Left ventricle myocardium superior (tissue), 1 donor: ENCODE measurements around the gene SRP68. TPM values are rescaled to one million over a fixed set of nuclear protein-coding genes. Genes with fewer than 3 reads are reported as not detected.
"Not testable (repeated sequence)": the region's sequence is repeated elsewhere in the genome, so short reads cannot be mapped to it uniquely, and the experiment has no call there.

Experiments
- ATAC-seq: fragments of 200-7000 bp; cut with Tn5 transposase; one replicate; pipeline ENCODE4 v1.9.1; 2020; ENCODE audit warnings: mild to moderate bottlenecking, moderate library complexity
- DNase-seq: peaks from one replicate; pipeline ENCODE4 v3.0.0-alpha.2; 2020
- intact Hi-C: fragments of 100-400 bp; cut with micrococcal nuclease; formaldehyde crosslinking; loops from one replicate; pipeline ENCODE4 v1.11.0; 2022
- total RNA-seq: library from RNA; stranded (reverse); fragmentation: NEBNext Ultra II Directional; extraction: Animal tissue kit (Norgen Biotek cat#: 25700); gene quantifications from one replicate; pipeline ENCODE4 v1.2.1, GENCODE V29; 2021
- donor health status: DM: no; HTN: yes; CAD: no; lungs with severe emphysema.

SRP68 gene
- total RNA-seq, 1 donor from 2014 or later, result 66.1 TPM

DNA sequence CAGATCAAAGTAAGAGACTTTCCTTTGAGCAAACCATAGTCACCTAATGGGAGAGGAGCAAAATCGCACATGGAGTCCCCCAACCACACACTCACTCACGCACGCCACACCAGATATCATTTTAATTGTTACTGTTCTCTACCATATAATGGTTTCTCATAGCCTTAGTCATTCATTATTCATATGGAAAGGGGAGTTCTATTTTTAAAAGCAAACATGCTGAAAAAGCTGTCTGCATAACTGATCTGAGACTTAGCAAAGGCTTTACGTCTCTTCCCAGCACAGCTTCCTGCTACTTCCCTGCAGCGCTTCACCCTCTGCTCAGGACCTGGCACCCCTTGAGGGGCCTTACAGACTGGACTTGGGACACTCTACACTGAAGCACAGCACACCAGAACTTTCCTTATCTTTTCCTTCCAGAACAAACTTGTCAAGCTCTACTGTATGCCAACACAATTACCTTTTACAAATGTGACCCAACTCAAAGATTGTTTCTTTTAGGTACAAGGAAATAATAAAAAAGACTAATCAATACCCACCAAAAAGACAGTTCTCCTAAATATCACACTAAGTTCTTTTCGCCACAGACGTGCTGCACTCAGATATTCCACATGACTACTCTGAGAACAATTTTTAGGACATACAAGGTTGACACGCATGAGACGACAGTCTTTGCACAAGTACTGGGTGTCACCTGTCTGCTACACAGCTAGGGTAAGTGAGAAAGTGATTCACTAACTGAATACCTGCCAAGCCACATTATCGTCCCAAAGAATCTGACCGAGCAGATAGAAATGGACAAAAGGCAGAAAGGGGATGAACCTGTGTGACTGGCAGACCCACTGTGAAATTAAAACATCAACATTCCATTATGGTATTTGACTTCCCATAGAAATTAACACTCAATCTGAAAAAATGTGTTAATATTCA lies 21.5 kb downstream of the SRP68 start:
- intact Hi-C loops, result no loop called here
- DNase-seq, result no peak
- peak; percentile 18 for ATAC-seq

DNA sequence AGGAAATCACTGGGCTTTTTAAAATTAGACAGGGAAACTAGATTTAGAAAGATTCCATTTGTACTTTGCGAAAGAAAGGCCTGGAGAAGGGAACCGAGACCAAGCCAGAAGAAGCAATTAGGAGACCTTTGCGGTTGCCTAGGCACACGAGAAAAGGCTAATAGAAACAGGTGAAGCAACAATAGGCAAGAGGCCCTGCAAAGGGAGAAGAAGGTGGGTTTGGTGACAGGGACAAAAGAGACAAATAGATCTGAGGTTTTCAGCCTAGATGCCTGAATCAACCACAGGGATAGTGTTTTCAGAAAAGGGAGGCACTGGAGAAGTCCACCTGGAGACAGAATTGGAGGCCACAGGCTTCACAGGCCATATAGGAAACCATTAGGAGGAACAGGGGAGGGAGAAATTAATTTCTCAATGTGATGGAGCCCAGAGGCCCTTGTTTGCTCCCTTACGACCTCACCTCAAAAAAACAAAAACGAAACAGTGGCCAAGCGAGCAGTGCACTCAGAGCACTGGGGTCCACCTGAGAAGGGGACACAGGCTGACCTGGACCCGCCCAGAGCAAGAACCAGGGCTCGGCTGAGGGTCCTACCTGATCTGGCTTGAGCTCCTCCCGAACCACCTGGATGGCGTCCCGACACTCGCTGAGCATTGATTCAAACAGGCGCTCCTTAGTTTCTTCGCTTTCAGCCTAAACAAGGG lies 22.3 kb downstream of the SRP68 start:
- DNase-seq (no peak), ATAC-seq (no peak)
- intact Hi-C loops, result no loop called here

DNA sequence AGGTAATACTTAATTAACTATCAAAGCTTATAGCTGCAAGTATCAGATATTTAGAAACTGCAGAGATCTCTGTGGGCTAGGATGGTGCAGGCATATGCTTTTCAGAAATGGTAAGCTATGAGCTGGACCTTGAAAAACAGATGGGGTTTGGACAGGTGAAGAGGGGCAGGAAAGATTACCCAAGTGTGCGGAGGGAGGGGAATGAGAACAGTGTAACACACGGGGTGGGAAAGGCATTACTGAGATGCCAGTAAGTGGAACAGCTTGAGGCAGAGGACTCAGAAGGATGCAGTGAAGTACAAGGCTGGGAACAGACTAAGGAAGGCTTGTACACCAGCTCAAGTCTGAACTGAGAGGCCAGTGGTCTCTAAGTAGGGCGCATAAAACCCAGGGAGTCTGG lies 23.1 kb downstream of the SRP68 start:
- ATAC-seq (no peak), DNase-seq (no peak)
- intact Hi-C loops, result no loop called here

DNA sequence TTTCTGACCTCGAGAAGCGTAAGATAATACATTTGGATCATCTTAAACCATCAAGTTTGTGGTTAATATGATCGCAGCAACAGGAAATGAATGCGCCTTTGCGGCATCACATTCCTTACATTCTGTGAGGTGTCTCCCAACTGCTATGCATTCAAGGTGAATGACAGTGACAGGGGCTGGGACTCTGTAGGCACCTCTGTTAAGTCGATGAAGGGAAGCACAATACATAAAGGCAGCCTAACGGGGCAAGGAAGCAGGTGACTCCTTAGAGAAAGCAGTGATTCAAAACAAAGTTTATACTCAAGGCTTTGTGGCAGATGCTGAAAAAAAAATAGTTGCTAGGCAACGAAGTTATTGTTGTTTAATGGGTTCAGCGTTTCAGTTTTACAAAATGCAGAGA lies 23.6 kb downstream of the SRP68 start:
- no peak for DNase-seq
- no peak for ATAC-seq
- intact Hi-C loops, result no loop called here

DNA sequence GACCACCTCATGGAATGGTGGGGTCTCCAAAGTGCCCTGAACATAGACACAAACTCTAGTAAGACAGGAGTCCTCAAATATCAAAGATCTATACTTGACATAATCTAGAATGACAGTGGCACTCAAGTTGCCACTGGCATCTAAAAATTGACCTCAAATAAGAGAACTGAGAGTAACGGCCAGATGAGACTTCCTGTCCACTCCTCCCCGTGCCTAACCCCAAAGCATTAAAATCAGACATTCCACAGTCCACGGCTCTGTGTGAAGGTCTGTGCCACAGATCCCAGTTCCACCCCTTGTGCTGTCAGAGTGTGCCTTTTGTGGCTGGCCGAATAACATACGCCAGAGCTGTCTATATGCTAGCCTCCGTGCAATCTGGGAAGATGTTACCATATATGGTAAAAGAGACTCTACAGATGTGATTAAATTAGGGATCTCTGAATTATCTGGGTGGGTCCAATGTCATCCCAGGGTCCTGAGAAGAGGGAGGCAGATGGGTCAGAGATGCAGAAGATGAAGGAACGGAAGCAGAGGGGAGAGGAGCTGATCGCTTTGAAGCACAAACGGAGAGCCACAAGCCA lies 24.2 kb downstream of the SRP68 start:
- intact Hi-C loops, result no loop called here
- DNase-seq (no peak), ATAC-seq (no peak)

DNA sequence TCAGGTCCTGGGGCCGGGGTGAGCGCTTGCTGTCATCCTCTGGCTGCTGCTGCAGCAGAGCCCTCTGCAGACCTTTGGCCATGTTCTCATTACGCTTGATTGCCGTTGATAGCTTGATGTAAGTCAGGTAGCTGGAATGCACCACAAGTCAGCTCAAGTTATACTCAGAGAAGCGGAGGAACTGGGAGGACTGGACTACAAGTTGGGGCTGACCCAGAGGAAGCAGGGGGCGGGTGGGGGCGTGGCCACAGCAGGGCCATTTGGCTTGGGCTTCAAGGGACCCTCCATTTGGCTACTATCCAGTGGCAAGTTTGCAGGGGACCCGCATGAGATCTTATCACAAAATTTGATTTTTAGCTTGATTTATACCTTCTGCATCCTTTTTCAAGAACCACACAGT lies 26.3 kb downstream of the SRP68 start:
- intact Hi-C loops, result no loop called here
- DNase-seq (no peak), ATAC-seq (no peak)

DNA sequence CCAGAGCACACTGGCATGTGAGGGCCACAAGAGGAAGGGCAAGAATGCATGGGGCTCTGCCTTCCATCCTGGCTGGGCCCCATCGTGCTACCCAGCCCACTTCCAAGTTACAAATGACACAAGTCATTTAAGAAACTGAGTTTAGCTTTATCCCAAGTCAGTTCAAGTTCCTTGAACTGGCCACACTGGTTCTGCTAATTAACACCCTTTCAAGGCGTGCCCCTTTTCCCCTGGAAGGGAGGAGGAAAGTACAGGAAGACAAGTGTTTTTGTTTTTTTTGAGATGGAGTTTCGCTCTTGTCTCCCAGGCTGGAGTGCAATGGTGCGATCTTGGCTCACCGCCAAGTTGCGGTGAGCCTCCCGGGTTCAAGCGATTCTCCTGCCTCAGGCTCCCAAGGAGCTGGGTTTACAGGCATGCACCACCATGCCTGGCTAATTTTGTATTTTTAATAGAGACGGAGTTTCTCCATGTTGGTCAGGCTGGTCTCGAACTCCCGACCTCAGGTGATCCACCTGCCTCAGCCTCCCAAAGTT lies 27.8 kb downstream of the SRP68 start:
- ATAC-seq, intact Hi-C loops: not testable (repeated sequence)

DNA sequence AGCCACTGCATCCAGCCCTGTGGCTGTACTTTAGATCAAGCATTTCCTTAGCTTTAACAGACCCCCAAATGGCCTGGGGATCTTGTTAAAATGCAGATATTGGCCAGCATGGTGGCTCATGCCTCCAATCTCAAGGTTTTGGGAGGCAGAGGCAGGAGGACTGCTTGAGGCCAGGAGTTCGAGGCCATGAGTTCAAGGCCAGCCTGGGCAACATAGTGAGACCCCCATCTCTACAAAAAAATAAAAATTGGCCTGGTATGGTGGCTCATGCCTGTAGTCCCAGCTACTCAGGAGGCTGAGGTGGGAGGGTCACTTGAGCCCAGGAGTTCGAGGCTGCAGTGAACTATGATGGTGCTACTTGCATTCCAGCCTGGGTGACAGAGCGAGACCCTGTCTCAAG lies 29.4 kb downstream of the SRP68 start:
- DNase-seq, ATAC-seq, intact Hi-C loops: not testable (repeated sequence)

More for the DNA sequence above, 27.8 kb downstream of the SRP68 start:
- DNase-seq, result not testable (repeated sequence)

DNA sequence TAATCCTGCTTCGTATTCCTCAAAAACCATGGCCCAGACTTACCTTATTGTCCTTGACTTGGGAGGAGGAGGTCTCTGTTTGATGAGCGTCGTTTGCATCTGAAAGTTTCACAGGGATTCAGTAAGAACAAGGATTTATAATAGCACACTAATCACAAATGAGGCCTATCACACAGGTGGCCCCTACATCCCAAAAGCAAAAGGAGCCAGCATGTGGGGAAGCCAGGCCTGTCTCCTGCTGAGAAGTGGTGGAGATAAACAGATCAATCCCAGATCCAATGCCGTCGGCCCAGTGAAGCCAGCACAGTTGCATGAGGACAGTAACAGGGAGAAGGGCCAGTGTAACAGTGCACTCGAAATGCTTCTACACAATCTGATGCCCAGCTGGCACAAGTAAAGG lies 31.9 kb downstream of the SRP68 start:
- intact Hi-C loops, result no loop called here
- ATAC-seq (no peak), DNase-seq (no peak)

DNA sequence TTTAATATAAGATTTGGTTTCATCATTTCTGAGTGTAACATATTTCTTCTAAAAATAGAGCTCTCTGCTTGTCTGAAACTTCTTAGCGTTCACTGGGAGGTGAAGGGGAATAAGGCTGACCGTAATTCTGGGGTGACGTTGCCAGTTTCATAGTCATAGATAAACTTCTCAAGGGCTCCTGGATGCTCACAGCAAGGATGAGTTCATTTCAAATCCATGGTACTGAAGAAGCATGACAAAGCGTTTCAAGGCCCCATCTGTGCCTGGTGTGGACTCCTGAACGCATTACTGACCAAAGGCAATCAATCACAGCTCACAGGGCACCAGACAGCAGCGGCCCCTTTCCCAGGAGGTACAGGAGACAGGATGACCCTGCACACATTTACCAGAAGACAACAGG lies 33.2 kb downstream of the SRP68 start:
- ATAC-seq, result no peak
- intact Hi-C loops, result no loop called here

DNA sequence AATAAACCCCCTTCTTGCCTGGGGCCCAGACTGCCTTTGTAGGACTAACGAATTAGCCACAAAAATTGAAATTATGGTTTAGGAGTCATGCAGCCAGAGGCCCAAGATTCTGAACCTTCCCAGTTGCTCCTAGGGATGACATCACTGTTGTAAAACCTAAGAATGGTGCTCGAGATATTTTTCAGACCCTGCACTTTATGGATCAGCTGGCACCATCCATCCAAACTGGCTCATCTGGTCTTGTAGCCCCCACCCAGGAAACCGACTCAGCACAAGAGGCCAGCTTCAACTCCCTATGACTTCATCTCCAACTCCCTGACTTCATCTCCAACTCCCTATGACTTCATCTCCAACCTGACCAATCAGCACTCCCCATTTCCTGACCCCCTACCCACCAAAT lies 34.3 kb downstream of the SRP68 start:
- ATAC-seq (no peak), DNase-seq (no peak)
- intact Hi-C loops, result no loop called here

More for the DNA sequence above, 33.2 kb downstream of the SRP68 start:
- no peak for DNase-seq

DNA sequence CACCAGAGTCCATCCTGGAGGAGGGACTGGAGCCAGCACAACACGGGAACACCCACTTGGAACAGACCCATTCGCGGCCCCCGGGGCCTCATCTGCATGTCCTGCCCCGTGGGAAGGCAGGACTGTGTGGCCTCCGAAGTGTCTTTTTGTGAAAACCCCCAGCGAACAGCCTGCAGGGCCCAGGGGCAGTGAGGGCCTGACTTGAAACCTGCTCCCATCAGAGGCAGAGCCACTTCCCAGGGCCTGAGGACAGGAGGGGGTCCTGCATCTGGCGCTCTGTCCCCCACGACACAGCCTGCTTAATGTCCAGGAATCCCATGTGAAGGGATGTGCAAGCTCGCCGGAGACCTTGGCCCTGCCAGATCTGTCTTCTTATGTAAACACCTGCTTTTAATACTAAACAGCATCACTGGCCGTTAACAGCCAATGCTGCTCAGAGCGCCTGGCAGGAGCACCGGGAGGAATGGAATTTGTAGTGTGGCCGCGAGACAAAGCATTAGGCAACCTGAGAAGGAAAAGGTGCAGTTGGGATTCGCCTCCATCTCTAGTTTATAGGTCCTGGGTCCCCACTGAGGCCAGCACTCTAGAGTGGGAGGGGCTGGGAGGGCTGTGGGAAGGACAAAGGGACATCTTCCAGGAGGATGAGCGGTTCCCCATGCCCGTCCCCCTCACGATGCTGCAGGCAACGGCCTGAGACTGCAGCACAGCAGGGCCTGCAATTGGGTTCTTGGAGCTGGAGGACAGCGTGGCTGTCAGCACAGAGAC lies 35.6 kb downstream of the SRP68 start:
- peak; percentile 48 for ATAC-seq
- intact Hi-C loops, result no loop called here
- DNase-seq, result no peak

DNA sequence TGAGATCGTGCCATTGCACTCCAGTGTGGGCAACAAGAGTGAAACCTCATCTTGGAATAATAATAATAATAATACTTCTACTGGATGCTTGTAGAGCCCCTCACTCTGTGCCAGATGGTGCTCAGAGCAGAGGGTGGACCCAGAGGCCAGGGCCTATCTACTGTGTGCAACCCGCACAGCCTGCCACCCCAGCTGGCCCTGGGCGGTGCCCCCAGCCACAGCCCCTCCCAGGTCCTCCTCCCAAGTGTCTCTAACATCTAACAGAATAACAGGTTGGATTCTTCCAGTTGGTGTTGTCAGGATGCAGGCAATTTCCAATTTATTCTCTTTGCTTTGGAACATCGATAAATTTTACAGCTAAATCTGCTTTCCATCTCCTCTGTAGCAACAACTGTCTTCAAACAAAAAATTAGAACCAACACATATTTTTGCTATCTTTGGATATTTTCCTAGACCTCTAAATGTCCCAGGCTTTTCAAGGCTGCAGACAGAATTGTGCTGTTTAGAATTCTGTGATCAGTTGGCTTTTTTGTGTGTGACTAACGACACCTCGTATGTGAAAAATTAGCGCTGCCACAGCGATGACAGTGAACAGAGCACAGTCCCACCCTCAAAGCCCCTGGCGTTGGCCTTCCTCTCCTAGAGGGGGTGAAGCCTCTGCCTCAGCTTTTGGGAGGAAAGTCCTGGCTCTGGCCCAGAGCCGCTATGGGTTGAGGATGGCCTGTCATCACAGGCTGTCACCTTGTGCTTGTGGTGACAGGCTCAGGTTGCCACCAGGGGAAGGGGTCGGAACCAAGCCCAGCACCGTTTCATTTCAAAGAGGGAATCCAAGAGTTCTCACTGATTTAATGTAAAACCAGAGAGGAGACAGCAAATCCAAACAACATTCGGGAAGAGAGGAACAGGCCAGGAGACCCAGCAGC lies 37.6 kb downstream of the SRP68 start:
- ATAC-seq (no peak), DNase-seq (peak; percentile 10)
- intact Hi-C loops, result no loop called here

DNA sequence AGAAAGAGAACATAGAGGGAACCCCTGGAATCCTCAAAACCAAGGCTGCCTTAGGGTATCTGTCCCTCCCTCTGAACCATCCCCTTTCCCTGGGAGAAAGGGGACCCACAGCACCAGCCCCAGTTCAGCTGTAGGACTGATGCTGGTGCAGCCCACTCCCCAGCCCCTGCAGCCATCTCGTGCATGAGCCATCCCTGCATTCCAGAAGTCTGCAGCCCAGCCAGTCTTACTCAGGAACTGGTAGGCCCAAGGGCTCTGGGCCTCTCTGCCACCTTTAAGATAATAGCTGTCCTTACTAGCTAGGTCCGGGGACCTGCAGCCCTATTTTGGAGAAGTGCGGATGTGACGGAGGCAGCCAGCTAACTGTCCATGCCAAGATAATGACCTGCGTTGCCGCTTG lies 39.2 kb downstream of the SRP68 start:
- no peak for ATAC-seq
- peak; percentile 4 for DNase-seq
- intact Hi-C loops, result no loop called here

DNA sequence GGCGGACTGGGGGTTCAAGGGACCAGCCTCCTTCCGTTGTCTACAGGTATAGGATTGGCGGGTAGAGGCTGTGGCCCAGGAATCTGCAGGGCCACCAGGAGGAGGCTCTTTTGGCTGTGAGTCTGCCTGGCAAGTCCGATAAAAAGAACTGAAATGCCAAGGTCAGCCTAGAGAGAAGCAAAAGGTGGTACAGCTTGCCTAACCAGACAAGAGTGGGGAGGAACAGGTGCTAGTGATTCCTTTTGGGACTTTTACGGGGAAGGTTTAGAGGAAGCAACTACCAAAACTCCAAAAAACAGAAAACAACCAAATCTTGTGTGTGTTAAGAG lies 39.6 kb downstream of the SRP68 start:
- no peak for ATAC-seq
- no peak for DNase-seq
- intact Hi-C loops, result no loop called here

DNA sequence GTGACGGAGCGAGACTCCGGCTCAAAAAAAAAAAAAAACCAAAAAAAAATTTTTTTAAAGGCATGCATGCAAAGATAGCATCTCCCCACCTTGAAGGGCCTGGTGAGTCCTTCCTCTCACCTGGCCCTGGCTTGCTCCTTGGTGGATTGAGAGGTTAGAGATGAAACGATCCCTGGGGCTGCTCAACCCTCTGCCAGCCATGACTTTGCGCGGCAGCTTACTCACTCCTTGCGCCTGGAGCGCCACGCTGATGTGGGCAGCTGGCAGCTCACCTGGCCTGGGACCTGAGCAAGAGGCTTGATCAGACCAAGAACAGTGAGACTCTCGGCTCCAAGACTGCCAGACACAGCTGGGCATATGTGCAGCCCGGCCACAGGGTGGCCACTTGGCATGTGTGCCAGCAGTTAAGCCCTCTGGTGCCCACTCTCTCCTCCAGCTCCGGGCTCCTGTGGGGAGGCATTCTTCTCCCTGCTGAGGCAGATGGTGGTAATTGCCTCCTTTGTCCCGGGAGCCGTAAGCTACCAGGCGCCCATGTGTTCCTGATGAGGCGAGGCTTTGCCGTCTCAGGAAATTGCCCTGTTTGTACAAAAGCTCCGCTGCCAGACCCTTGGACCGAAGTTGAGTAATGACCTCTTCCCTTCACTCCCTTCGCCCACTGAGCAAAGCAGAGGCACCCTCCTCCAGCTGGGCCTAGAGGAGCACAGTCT lies 40.1 kb downstream of the SRP68 start:
- DNase-seq (peak; percentile 17), ATAC-seq (no peak)
- intact Hi-C loops, result no loop called here

DNA sequence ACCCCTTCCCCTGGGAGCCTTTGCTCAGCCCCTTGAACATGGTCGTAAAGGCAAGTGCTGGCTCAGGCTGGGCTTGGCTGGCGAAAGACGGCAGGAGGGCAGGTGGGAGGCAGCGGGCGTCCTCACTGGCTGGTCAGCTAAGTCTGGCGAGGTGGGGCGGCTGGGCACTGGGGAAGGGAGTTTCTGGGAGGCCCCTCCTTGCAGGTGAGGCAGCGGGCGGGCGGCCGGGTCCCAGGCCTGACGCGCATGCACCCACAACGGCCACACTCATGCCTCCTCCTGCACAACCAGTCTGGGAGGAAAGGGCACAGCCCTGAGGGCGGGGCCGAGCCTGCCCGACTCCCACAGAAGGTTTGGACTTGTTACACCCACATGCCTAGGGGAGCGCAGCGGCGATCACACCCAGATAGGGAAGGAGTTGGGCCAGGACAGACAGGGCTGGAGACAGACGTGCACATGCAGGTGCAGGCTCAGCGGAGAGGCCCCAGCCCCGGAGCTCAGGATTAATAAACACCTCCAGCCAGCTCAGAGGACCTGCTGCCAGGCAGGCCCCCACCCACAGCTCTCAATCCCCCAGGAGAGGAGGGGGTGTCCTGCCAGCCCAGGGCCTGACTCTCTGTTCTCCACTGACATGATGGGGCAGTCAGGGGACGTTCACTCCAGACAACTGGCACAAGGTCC lies 45.0 kb downstream of the SRP68 start, which contains the start of gene EVPL:
TSS of gene EVPL (minus strand) at position 148 of the 681 bp plus-strand sequence. CDS start at position 40, 108 bp downstream.
- intact Hi-C loops, result no loop called here
- no peak for DNase-seq
- no peak for ATAC-seq
